Smooth muscle cell (in vitro differentiated cells): ENCODE data around the gene NPAS2. TPM values are rescaled to one million over a fixed set of nuclear protein-coding genes. Genes with fewer than 3 reads are reported as not detected.

ENCODE experiments used
- DNase-seq: peaks from one replicate; lab custom pipeline; 2025; ENCODE audit not compliant: unreplicated experiment; lab: John Stamatoyannopoulos, UW
- H2AFZ ChIP-seq: fragments of 200-600 bp; sonication (generic); 2 replicates; pipeline ENCODE4 v1.6.0; 2016; ENCODE audit warnings: antibody characterized with exemption, low read depth, mild to moderate bottlenecking
- H3F3A ChIP-seq: fragments of 200-600 bp; sonication (generic); 2 replicates; pipeline ENCODE4 v1.6.0; 2017; ENCODE audit warnings: antibody characterized with exemption, low read depth
- H3K27ac ChIP-seq: fragments of 200-600 bp; sonication (generic); 2 replicates; pipeline ENCODE4 v1.5.1; 2016; ENCODE audit warnings: low read depth, mild to moderate bottlenecking
- H3K27me3 ChIP-seq: fragments of 200-600 bp; sonication (generic); 2 replicates; pipeline ENCODE4 v1.6.1; 2016; ENCODE audit warnings: low read depth, mild to moderate bottlenecking
- H3K36me3 ChIP-seq: fragments of 200-600 bp; sonication (generic); 2 replicates; pipeline ENCODE4 v1.5.1; 2016; ENCODE audit warnings: low read depth
- H3K4me1 ChIP-seq: fragments of 200-600 bp; sonication (generic); 2 replicates; pipeline ENCODE4 v1.5.1; 2016; ENCODE audit warnings: low read depth
- H3K4me2 ChIP-seq: fragments of 200-600 bp; sonication (generic); 2 replicates; pipeline ENCODE4 v1.6.0; 2016; ENCODE audit warnings: mild to moderate bottlenecking
- H3K4me3 ChIP-seq: fragments of 200-600 bp; sonication (generic); 2 replicates; pipeline ENCODE4 v1.5.1; 2016; ENCODE audit warnings: mild to moderate bottlenecking
- H3K79me2 ChIP-seq: fragments of 200-600 bp; sonication (generic); 2 replicates; pipeline ENCODE4 v1.6.0; 2016; ENCODE audit warnings: low read depth, mild to moderate bottlenecking
- H3K9ac ChIP-seq: fragments of 200-600 bp; sonication (generic); 2 replicates; pipeline ENCODE4 v1.6.0; 2016; ENCODE audit warnings: low read depth
- H3K9me3 ChIP-seq: fragments of 200-600 bp; sonication (generic); replicated peaks from 2 replicates; pipeline ENCODE4 v1.5.1; 2016; ENCODE audit warnings: low read depth
- H4K20me1 ChIP-seq: fragments of 200-600 bp; sonication (generic); 2 replicates; pipeline ENCODE4 v1.6.0; 2016; ENCODE audit warnings: low read depth
- CTCF ChIP-seq: fragments of 200-600 bp; sonication (generic); IDR thresholded peaks from 2 replicates; pipeline ENCODE4 v1.5.1; 2017; ENCODE audit warnings: borderline replicate concordance, mild to moderate bottlenecking, antibody characterized with exemption; ENCODE audit not compliant: insufficient read depth, poor library complexity, severe bottlenecking
- WGBS: methylation state at CpG from one replicate; pipeline ENCODE4 v1.1.7; 2016; ENCODE audit warnings: low lambda C conversion rate; 5-methylcytosine and 5-hydroxymethylcytosine counted together
- polyA plus RNA-seq: library from polyadenylated mRNA; unstranded; fragments of >200 nt; fragmentation: Nextera tagmentation; extraction: Ambion mirVana; gene quantifications from 2 replicates; pipeline ENCODE4 v1.2.1, GENCODE V29; 2016
- total RNA-seq: library from RNA; depleted of rRNA; stranded (reverse); fragments of >200 nt; gene quantifications from 2 replicates; pipeline ENCODE4 v1.2.3, GENCODE V29; 2014

NPAS2 gene
- total and polyA plus RNA-seq, 2 experiments from 2014 or later = 20.2 to 20.7 TPM

GRCh38 chr2:100832885-100833284 lies 12.9 kb downstream of the NPAS2 start:
- H3F3A ChIP-seq = no peaks in the 10 kb centered on the region
- H3K9me3 ChIP-seq = no peaks in the 10 kb centered on the region
- no peak overlapping the region for H3K9ac ChIP-seq
- H3K4me2 ChIP-seq = no peak overlapping the region
- H3K4me1 ChIP-seq = peaks cover 6% of the 10 kb centered on the region
- no peak for TF ChIP-seq CTCF
- no peak overlapping the region for H2AFZ ChIP-seq
- H3K27me3 ChIP-seq = no peaks in the 10 kb centered on the region
- peaks cover 83% of the 10 kb centered on the region for H3K79me2 ChIP-seq
- 82% methylated on average over 9 of the region's 9 CpGs for whole genome bisulfite sequencing
- DNase-seq = no peak
- H3K4me3 ChIP-seq = no peak overlapping the region
- no peaks in the 10 kb centered on the region for H3K36me3 ChIP-seq
- peaks cover 88% of the 10 kb centered on the region for H4K20me1 ChIP-seq
- no peak overlapping the region for H3K27ac ChIP-seq

- no peaks in the 10 kb centered on the region for H3F3A ChIP-seq
- no peak overlapping the region for H3K9ac ChIP-seq
- H3K9me3 ChIP-seq = no peaks in the 10 kb centered on the region
- no peaks in the 10 kb centered on the region for H3K36me3 ChIP-seq
- H3K79me2 ChIP-seq = peaks cover 83% of the 10 kb centered on the region
- no peak for TF ChIP-seq CTCF
- peaks cover 6% of the 10 kb centered on the region for H3K4me1 ChIP-seq
- DNase-seq = no peak
- H4K20me1 ChIP-seq = peaks cover 92% of the 10 kb centered on the region
- no peak overlapping the region for H2AFZ ChIP-seq
- no peaks in the 10 kb centered on the region for H3K27me3 ChIP-seq
- H3K4me3 ChIP-seq = no peak overlapping the region
- H3K4me2 ChIP-seq = no peak overlapping the region
- H3K27ac ChIP-seq = no peak overlapping the region
- WGBS = 95% methylated on average over 1 of the region's 1 CpG
Observed at GRCh38 chr2:100833331-100833730, 13.4 kb downstream of the NPAS2 start.

- no peak for DNase-seq
- Histone ChIP-seq H3K4me3 (no peak overlapping the region), H3K27ac (no peak overlapping the region), H3K27me3 (no peaks in the 10 kb centered on the region), H4K20me1 (peaks cover 95% of the 10 kb centered on the region), H3K9me3 (no peaks in the 10 kb centered on the region), H2AFZ (no peak overlapping the region), H3K4me2 (no peak overlapping the region), H3K9ac (no peak overlapping the region), H3K79me2 (peaks cover 83% of the 10 kb centered on the region), H3K36me3 (no peaks in the 10 kb centered on the region), H3F3A (no peaks in the 10 kb centered on the region), H3K4me1 (peaks cover 6% of the 10 kb centered on the region)
- TF ChIP-seq CTCF = no peak
- 88% methylated on average over 10 of the region's 10 CpGs for WGBS
Observed at GRCh38 chr2:100834221-100834620, 14.3 kb downstream of the NPAS2 start.

GRCh38 chr2:100835006-100835659 lies 15.2 kb downstream of the NPAS2 start:
- Histone ChIP-seq H3K36me3 (no peaks in the 10 kb centered on the region), H2AFZ (no peak overlapping the region), H4K20me1 (peaks cover 95% of the 10 kb centered on the region), H3K4me3 (no peak overlapping the region), H3K27ac (no peak overlapping the region), H3K4me2 (no peak overlapping the region), H3K9ac (no peak overlapping the region), H3K9me3 (no peaks in the 10 kb centered on the region), H3K27me3 (no peaks in the 10 kb centered on the region), H3F3A (no peaks in the 10 kb centered on the region), H3K4me1 (peaks cover 6% of the 10 kb centered on the region), H3K79me2 (peaks cover 81% of the 10 kb centered on the region)
- WGBS = 93% methylated on average over 16 of the region's 16 CpGs
- TF ChIP-seq CTCF = no peak
- DNase-seq = no peak
